Measurements from ENCODE around the gene FGF13.

- TF ChIP-seq, protein P1, sequence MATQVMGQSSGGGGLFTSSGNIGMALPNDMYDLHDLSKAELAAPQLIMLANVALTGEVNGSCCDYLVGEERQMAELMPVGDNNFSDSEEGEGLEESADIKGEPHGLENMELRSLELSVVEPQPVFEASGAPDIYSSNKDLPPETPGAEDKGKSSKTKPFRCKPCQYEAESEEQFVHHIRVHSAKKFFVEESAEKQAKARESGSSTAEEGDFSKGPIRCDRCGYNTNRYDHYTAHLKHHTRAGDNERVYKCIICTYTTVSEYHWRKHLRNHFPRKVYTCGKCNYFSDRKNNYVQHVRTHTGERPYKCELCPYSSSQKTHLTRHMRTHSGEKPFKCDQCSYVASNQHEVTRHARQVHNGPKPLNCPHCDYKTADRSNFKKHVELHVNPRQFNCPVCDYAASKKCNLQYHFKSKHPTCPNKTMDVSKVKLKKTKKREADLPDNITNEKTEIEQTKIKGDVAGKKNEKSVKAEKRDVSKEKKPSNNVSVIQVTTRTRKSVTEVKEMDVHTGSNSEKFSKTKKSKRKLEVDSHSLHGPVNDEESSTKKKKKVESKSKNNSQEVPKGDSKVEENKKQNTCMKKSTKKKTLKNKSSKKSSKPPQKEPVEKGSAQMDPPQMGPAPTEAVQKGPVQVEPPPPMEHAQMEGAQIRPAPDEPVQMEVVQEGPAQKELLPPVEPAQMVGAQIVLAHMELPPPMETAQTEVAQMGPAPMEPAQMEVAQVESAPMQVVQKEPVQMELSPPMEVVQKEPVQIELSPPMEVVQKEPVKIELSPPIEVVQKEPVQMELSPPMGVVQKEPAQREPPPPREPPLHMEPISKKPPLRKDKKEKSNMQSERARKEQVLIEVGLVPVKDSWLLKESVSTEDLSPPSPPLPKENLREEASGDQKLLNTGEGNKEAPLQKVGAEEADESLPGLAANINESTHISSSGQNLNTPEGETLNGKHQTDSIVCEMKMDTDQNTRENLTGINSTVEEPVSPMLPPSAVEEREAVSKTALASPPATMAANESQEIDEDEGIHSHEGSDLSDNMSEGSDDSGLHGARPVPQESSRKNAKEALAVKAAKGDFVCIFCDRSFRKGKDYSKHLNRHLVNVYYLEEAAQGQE (IDR thresholded peaks at IDR 0.05) = no peak
- TF ChIP-seq SP1 (IDR thresholded peaks at IDR 0.05) = no peak
- TF ChIP-seq, protein P2, sequence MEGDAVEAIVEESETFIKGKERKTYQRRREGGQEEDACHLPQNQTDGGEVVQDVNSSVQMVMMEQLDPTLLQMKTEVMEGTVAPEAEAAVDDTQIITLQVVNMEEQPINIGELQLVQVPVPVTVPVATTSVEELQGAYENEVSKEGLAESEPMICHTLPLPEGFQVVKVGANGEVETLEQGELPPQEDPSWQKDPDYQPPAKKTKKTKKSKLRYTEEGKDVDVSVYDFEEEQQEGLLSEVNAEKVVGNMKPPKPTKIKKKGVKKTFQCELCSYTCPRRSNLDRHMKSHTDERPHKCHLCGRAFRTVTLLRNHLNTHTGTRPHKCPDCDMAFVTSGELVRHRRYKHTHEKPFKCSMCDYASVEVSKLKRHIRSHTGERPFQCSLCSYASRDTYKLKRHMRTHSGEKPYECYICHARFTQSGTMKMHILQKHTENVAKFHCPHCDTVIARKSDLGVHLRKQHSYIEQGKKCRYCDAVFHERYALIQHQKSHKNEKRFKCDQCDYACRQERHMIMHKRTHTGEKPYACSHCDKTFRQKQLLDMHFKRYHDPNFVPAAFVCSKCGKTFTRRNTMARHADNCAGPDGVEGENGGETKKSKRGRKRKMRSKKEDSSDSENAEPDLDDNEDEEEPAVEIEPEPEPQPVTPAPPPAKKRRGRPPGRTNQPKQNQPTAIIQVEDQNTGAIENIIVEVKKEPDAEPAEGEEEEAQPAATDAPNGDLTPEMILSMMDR (IDR thresholded peaks at IDR 0.05; ENCODE audit: low read depth, low read length, missing input control) = no peak
- no peak for TF ChIP-seq RAD21 (IDR thresholded peaks at IDR 0.05)
- TF ChIP-seq YY1 (IDR thresholded peaks at IDR 0.05) = no peak
- TF ChIP-seq TAF1 (conservative IDR thresholded peaks at IDR 0.05) = no peak
- TF ChIP-seq, protein P3, sequence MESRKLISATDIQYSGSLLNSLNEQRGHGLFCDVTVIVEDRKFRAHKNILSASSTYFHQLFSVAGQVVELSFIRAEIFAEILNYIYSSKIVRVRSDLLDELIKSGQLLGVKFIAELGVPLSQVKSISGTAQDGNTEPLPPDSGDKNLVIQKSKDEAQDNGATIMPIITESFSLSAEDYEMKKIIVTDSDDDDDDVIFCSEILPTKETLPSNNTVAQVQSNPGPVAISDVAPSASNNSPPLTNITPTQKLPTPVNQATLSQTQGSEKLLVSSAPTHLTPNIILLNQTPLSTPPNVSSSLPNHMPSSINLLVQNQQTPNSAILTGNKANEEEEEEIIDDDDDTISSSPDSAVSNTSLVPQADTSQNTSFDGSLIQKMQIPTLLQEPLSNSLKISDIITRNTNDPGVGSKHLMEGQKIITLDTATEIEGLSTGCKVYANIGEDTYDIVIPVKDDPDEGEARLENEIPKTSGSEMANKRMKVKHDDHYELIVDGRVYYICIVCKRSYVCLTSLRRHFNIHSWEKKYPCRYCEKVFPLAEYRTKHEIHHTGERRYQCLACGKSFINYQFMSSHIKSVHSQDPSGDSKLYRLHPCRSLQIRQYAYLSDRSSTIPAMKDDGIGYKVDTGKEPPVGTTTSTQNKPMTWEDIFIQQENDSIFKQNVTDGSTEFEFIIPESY (IDR thresholded peaks at IDR 0.05) = no peak
- no peak for TF ChIP-seq EGR1 (IDR thresholded peaks at IDR 0.05; ENCODE audit: low read depth in 2 of 2)
- no peak for TF ChIP-seq MAX (IDR thresholded peaks at IDR 0.05)
- TF ChIP-seq GABPA (IDR thresholded peaks at IDR 0.05 in 1 of 2, conservative IDR thresholded peaks at IDR 0.05 in 1 of 2) = no peak
- TF ChIP-seq JUND (IDR thresholded peaks at IDR 0.05) = no peak
- TF ChIP-seq HNF4A (conservative IDR thresholded peaks at IDR 0.05) = no peak
- no peak for TF ChIP-seq ATF3 (IDR thresholded peaks at IDR 0.05)
- TF ChIP-seq HNF4G (IDR thresholded peaks at IDR 0.05) = no peak
Observed at GRCh38 chrX:138669693-138670092, 41.8 kb downstream of the FGF13 start.

Data from liver (tissue), 3 donors.